SK-N-SH (cell line): Measurements from ENCODE around the gene NTSR1. TPM values are rescaled to one million over a fixed set of nuclear protein-coding genes. Genes with fewer than 3 reads are reported as not detected.

Experiments used
- CTCF ChIA-PET: fragments of 300-600, 350-600 bp; formaldehyde crosslinking; extraction: SDS; loops from one replicate; lab custom pipeline; 2021; lab: Yijun Ruan, JAX
- POLR2A ChIA-PET: fragments of 350-600 bp; sonication (Branson Sonifier 250); formaldehyde crosslinking; extraction: SDS; loops from one replicate; lab custom pipeline; 2020; ENCODE audit warnings: antibody characterized with exemption, inconsistent platforms; lab: Yijun Ruan, JAX
- DNase-seq: peaks from one replicate; pipeline ENCODE4 v3.0.0; 2012
- H2AFZ ChIP-seq: fragments of 200-600 bp; sonication (generic); 2 replicates; pipeline ENCODE4 v1.8.1; 2016; ENCODE audit warnings: antibody characterized with exemption, mild to moderate bottlenecking, low read depth
- H3F3A ChIP-seq: fragments of 200-600 bp; sonication (generic); replicated peaks from 2 replicates; pipeline ENCODE3; 2016; ENCODE audit warnings: antibody characterized with exemption, mild to moderate bottlenecking; ENCODE audit not compliant: insufficient read depth
- H3K27ac ChIP-seq, 2 experiments: fragments of 200-500 bp in 1 of 2; fragments of 200-600 bp in 1 of 2; sonication (Bioruptor generic) in 1 of 2; sonication (generic), shearing (Covaris generic) in 1 of 2; 2 replicates each; pipeline versions ENCODE4 v1.5.1 to v1.6.1; 2014 to 2016; ENCODE audit warnings: low read depth in 2 of 2, inconsistent platforms in 1 of 2, low read length in 1 of 2, mild to moderate bottlenecking in 1 of 2, mixed read lengths in 1 of 2
- H3K27me3 ChIP-seq: fragments of 200-600 bp; sonication (generic), shearing (Covaris generic); 2 replicates; pipeline ENCODE4 v1.6.1; 2016; ENCODE audit warnings: mixed run types; ENCODE audit not compliant: insufficient read depth
- H3K36me3 ChIP-seq, 2 experiments: fragments of 200-500 bp in 1 of 2; fragments of 200-600 bp in 1 of 2; sonication (Bioruptor generic) in 1 of 2; sonication (generic) in 1 of 2; replicated peaks in 1 of 2; 2 replicates each; pipeline versions ENCODE3 to v1.5.1; 2014 to 2016; ENCODE audit warnings: low read length in 1 of 2, mild to moderate bottlenecking in 1 of 2; ENCODE audit not compliant: insufficient read depth in 2 of 2, control insufficient read depth in 1 of 2
- H3K4me1 ChIP-seq, 2 experiments: fragments of 200-500 bp in 1 of 2; fragments of 200-600 bp in 1 of 2; sonication (Bioruptor generic) in 1 of 2; sonication (generic), shearing (Covaris generic) in 1 of 2; 2 replicates each; pipeline versions ENCODE4 v1.5.1 to v1.6.1; 2014 to 2016; ENCODE audit warnings: low read depth in 1 of 2, low read length in 1 of 2, mixed run types in 1 of 2; ENCODE audit not compliant: insufficient read depth in 2 of 2, control insufficient read depth in 1 of 2
- H3K4me2 ChIP-seq: fragments of 200-600 bp; sonication (generic), shearing (Covaris generic); 2 replicates; pipeline ENCODE4 v1.6.1; 2017; ENCODE audit warnings: mixed run types
- H3K4me3 ChIP-seq, 2 experiments: fragments of 200-500 bp in 1 of 2; fragments of 200-600 bp in 1 of 2; sonication (Bioruptor generic) in 1 of 2; sonication (generic), shearing (Covaris generic) in 1 of 2; 2 replicates each; pipeline versions ENCODE4 v1.5.1 to v1.8.1; 2014 to 2016; ENCODE audit warnings: low read depth in 2 of 2, inconsistent platforms in 1 of 2, low read length in 1 of 2, mild to moderate bottlenecking in 1 of 2, mixed read lengths in 1 of 2, moderate library complexity in 1 of 2
- H3K79me2 ChIP-seq: fragments of 200-600 bp; sonication (generic); 2 replicates; pipeline ENCODE4 v1.8.1; 2017; ENCODE audit warnings: mild to moderate bottlenecking; ENCODE audit not compliant: insufficient read depth
- H3K9ac ChIP-seq: fragments of 200-600 bp; sonication (generic); 2 replicates; pipeline ENCODE4 v1.6.1; 2017; ENCODE audit warnings: mixed run types
- H3K9me2 ChIP-seq: fragments of 200-600 bp; sonication (generic); 2 replicates; pipeline ENCODE4 v1.6.1; 2017; ENCODE audit warnings: mixed run types
- H3K9me3 ChIP-seq: fragments of 200-600 bp; sonication (generic); 2 replicates; pipeline ENCODE4 v1.6.1; 2017; ENCODE audit warnings: mixed run types, mild to moderate bottlenecking, moderate library complexity
- H4K20me1 ChIP-seq: fragments of 200-600 bp; sonication (generic); 2 replicates; pipeline ENCODE4 v1.6.1; 2017; ENCODE audit warnings: mild to moderate bottlenecking, mixed run types; ENCODE audit not compliant: insufficient read depth
- ELF1 ChIP-seq: IDR thresholded peaks from 2 replicates; pipeline ENCODE4 v1.4.0; 2012
- NRF1 ChIP-seq: IDR thresholded peaks from 2 replicates; pipeline ENCODE4 v1.6.1; 2012; ENCODE audit warnings: low read depth, mild to moderate bottlenecking, low read length
- RXRA ChIP-seq: IDR thresholded peaks from 2 replicates; pipeline ENCODE4 v1.4.0; 2012; ENCODE audit warnings: low read depth, mild to moderate bottlenecking, borderline replicate concordance
- WGBS: methylation state at CpG from one replicate; pipeline ENCODE4 v1.1.6; 2017; ENCODE audit warnings: low lambda C conversion rate; 5-methylcytosine and 5-hydroxymethylcytosine counted together
- polyA plus RNA-seq, 3 experiments: library from polyadenylated mRNA; depleted of rRNA; stranded (reverse); fragments of >200 nt; gene quantifications; 2 replicates each; pipeline ENCODE4 v1.2.3, GENCODE V29; 2012
- TF ChIP-seq, protein P1 (sequence below): IDR thresholded peaks from 2 replicates; pipeline ENCODE4; 2012

The NTSR1 gene
- polyA plus RNA-seq, 1 of the 3 experiments (the other 2 are of a cell fraction) = 8.2 TPM

- 81% methylated on average over 11 of the region's 24 CpGs for WGBS
- TF ChIP-seq, protein P1, sequence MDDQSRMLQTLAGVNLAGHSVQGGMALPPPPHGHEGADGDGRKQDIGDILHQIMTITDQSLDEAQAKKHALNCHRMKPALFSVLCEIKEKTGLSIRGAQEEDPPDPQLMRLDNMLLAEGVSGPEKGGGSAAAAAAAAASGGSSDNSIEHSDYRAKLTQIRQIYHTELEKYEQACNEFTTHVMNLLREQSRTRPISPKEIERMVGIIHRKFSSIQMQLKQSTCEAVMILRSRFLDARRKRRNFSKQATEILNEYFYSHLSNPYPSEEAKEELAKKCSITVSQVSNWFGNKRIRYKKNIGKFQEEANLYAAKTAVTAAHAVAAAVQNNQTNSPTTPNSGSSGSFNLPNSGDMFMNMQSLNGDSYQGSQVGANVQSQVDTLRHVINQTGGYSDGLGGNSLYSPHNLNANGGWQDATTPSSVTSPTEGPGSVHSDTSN = no peak
- TF ChIP-seq NRF1 = no peak
- Histone ChIP-seq H3K9ac (no peak overlapping the region), H2AFZ (no peak overlapping the region), H3K27ac (no peak overlapping the region), H3K9me3 (no peaks in the 10 kb centered on the region), H3K36me3 (no peaks in the 10 kb centered on the region), H3K4me1 (peaks cover 0 to 4% of the 10 kb centered on the region in 2 experiments; a peak in 1 of 4 replicates), H3K27me3 (no peaks in the 10 kb centered on the region), H3K79me2 (no peaks in the 10 kb centered on the region), H3F3A (no peaks in the 10 kb centered on the region), H3K9me2 (no peaks in the 10 kb centered on the region), H3K4me3 (no peak overlapping the region), H3K4me2 (no peak overlapping the region), H4K20me1 (no peaks in the 10 kb centered on the region)
- DNase-seq = no peak
- ChIA-PET POLR2A (no interaction called here), CTCF (interaction anchor here (9.1 kb wide), 1 partner anchor 128 kb away, joined by 162 read pairs; no protein-coding TSS in a partner anchor)
These were observed 45.3 kb upstream of the NTSR1 start for GRCh38 chr20:62663145-62664018.

- H3K27ac ChIP-seq = no peak overlapping the region; a peak in 1 of 4 replicates
- H4K20me1 ChIP-seq = no peaks in the 10 kb centered on the region
- no peaks in the 10 kb centered on the region for H3K36me3 ChIP-seq
- H3K4me3 ChIP-seq = no peak overlapping the region
- H3K9me2 ChIP-seq = no peaks in the 10 kb centered on the region
- no peak overlapping the region for H2AFZ ChIP-seq
- no peaks in the 10 kb centered on the region for H3K79me2 ChIP-seq
- 65% methylated on average over 8 of the region's 18 CpGs for WGBS
- ChIA-PET POLR2A (no interaction called here), CTCF (interaction anchor here (1.2 to 9.1 kb wide), 3 partner anchors 127 to 159 kb away, joined by 4 to 162 read pairs (median 6); no protein-coding TSS in a partner anchor)
- TF ChIP-seq ELF1 = no peak
- H3K27me3 ChIP-seq = no peaks in the 10 kb centered on the region
- no peak overlapping the region for H3K4me2 ChIP-seq
- no peaks in the 10 kb centered on the region for H3F3A ChIP-seq
- H3K4me1 ChIP-seq = no peaks in the 10 kb centered on the region; a peak in 1 of 4 replicates
- no peak overlapping the region for H3K9ac ChIP-seq
- H3K9me3 ChIP-seq = no peaks in the 10 kb centered on the region
- no peak for DNase-seq
These were observed 44.3 kb upstream of the NTSR1 start for GRCh38 chr20:62664019-62664971.

DNA sequence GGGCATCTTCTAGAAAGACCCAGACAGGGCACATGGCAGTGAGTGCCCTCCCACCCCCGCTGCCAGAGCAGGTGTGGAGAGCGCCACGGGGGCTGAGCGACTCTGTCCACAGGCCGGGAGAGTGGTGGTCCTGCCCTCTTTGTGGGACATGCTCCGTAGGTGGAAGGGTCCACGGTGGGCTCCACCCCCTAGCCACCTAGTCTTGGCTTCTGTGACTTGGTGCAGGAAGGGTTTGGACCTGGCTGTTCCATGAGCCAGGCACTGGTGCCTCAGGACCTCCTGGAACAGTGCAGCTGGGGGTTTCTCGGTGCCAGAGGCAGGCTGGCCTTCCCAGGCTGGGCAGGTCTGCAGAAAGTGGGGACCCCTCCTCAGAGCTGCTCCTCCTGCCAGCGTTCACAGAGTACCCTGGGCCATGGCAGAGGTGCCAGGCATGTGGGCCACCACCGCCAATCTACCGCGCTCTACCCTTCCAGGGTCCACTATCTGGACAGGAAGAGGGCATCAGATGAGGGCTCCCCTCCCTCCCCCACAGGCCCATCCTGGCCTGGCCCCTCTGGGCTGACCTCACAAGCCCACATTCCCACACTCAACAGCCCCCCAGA is 43.4 kb upstream of the NTSR1 start:
- CTCF ChIA-PET = interaction anchor here (1.2 to 9.1 kb wide), 4 partner anchors 10 to 158 kb away, joined by 4 to 162 read pairs (median 14); no protein-coding TSS in a partner anchor
- Histone ChIP-seq H3K4me3 (no peak overlapping the region), H3K9me2 (no peaks in the 10 kb centered on the region), H3K27me3 (no peaks in the 10 kb centered on the region), H4K20me1 (no peaks in the 10 kb centered on the region), H3K79me2 (no peaks in the 10 kb centered on the region), H3K4me1 (no peaks in the 10 kb centered on the region; a peak in 1 of 4 replicates), H3K36me3 (no peaks in the 10 kb centered on the region), H3K9ac (no peak overlapping the region), H2AFZ (no peak overlapping the region), H3K9me3 (no peaks in the 10 kb centered on the region), H3F3A (no peaks in the 10 kb centered on the region), H3K27ac (no peak overlapping the region), H3K4me2 (no peak overlapping the region)
- WGBS = 80% methylated on average over 7 of the region's 12 CpGs
- DNase-seq = no peak
- POLR2A ChIA-PET = no interaction called here
- TF ChIP-seq RXRA (no peak), NRF1 (no peak)
